DMS53 (cell line): ENCODE results near the gene RAB36.

Experiments used
- DNase-seq: peaks from one replicate; lab custom pipeline; 2025; lab: John Stamatoyannopoulos, UW

RAB36 gene, protein sequence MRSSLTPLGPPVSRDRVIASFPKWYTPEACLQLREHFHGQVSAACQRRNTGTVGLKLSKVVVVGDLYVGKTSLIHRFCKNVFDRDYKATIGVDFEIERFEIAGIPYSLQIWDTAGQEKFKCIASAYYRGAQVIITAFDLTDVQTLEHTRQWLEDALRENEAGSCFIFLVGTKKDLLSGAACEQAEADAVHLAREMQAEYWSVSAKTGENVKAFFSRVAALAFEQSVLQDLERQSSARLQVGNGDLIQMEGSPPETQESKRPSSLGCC

GRCh38 chr22:23144932-23145877 lies at the start of gene RAB36:
Gene RAB36 (plus strand): TSS chr22:23145477. CDS start chr22:23146617, 1,140 bp downstream.
- peak; percentile 97 for DNase-seq

GRCh38 chr22:23095733-23096342 lies 49.4 kb upstream of the RAB36 start:
- DNase-seq: no peak

GRCh38 chr22:23097412-23098229 lies 47.7 kb upstream of the RAB36 start:
- no peak for DNase-seq

GRCh38 chr22:23098230-23098705 lies 47.0 kb upstream of the RAB36 start:
- no peak for DNase-seq

DNA sequence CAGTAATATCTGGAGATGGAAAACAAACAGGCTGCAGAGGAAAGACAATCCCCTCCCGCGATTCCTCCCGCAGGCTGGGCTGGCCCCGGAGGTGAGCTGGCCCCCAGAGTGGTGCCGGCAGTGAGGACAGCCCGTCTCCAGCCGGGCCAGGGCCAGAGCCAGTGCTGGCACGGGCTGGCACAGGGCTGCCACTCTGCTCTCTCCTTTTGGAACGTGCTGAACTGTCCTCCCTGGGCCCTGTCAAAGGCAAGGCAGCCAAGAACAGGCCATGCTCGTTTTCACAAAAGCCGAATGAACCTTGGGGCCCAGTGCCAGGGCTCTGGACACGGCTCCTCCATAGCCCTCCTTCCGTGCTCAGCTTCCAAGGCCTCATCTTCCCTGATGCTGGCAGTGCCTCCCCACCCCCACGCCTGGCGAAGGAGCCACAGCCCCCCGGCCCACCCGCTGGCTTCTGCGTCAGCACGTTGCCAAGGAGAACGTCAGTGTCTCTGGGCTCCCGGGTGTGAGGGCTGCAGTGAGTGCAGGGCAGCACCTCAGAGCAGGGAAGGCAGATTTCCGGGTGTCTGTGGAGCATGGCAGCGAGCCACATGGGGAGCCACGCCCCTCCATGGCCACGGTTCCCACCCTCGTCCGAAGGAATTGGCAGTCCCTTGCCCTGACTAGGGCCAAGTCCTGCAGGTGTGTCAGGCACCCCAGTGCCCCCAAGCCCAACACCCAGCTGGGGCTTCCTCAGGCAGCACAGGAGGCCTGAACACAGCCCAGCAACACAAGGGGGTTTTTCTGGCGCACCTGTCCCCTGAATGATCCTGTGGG lies 46.4 kb upstream of the RAB36 start:
- no peak for DNase-seq

DNA sequence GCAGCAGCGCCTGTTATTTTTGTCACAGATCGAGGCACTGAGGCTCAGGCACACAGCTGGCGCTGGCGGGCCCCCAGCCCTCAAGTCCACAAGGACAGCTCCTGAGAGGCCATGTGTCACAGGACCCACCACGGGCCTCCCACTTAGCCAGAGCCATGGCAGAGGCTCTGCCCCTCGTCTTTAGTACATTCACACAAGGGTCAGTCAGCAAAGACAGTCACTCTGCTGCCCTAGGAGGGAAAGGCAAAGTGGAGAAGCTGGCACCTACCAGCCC lies 45.8 kb upstream of the RAB36 start:
- DNase-seq: no peak

GRCh38 chr22:23100124-23100801 lies 45.0 kb upstream of the RAB36 start:
- no peak for DNase-seq

DNA sequence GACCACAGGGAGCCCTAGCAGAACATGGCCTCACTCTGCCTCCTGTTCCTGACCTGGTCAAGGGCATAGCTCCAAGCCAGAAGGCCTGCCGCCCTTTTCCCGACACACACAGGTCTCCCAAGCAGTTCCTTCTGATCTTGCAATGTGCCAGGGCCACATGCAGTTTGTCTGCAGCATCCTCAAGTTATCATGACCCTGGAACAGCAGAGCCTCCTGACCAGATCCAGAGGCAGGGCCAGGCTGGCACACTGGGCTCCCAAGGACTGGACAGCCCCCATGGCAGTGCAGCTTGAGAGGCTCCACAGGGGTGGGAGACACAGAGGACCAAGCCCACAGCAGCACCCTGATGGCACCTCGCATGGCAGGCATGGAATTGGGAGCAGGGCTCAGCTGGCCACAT lies 43.8 kb upstream of the RAB36 start:
- DNase-seq: no peak

- no peak for DNase-seq
Observed at GRCh38 chr22:23102002-23102655, 43.1 kb upstream of the RAB36 start.

GRCh38 chr22:23102776-23103175 lies 42.5 kb upstream of the RAB36 start:
- DNase-seq: no peak

DNA sequence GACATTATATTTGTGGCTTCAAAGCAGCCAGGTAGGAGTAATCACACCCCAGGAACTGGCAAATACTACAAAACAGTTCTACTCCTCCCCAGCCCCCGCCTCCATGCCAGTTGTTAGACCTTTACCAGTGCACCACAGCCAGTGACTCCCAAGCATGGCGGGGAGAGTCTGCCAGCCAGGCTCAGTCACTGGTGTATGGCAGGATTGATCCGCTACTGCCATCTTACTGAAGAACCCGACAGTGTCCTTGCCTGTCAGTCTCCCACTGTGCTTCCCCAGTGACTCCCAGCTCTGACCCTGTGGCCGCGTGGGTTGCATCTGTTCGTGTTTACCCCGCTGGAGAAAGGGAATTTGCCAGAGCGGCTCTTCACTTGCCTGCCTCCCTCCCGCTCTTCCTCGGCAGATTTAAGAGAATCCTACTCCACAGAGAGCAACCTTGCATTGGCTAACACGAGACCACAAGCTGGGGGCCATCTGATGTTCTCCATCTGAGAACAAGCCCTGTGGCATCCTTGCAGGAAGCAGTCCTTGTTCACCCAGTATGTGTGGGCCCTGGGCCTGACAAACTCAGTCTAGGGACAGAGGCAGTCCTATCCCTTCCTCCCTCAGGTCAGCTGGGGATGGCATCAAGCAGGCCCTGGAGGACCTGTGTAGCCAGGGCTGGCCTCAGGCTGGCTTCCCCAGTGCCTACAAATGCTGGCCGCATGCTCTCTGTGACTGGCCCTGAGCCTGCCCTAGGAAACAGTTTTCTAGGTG lies 41.9 kb upstream of the RAB36 start:
- DNase-seq: no peak

DNA sequence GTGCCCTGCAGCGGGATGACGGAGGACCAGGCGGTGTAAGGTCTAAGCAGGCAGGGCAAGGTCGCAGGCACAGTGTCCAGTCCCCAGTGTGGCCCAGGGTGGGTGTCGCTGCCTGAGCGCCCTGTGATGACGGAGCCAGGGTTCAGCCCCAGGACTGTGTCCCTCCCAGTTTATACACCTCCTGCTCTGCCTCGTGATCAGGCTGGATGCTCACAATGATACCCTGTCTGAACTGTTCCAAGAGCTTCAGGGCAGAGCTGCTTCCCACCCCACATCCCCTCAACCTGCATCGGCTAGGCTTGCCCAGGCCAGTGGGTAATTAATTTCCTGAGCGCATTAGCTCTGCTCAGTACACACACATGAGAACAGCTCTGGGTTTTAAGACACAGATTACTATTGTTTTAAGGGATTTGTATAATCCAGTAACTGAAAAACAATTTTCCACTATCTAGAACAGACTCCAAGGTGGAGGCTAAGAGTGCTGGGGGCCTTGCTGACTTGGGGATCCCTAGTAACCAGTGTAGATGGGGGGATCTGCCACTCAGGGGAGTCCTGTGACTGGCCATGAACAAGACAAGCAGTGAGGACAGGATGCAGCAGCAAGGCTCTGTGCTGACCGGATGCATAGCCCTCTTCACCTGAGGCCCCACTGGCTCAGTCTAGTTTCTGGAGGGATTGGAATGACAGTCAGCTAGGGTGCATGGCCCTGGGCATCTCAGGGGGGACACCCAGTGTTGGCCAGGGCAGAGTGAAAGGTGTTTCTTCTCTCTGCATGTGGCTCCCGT lies 40.9 kb upstream of the RAB36 start:
- no peak for DNase-seq

DNA sequence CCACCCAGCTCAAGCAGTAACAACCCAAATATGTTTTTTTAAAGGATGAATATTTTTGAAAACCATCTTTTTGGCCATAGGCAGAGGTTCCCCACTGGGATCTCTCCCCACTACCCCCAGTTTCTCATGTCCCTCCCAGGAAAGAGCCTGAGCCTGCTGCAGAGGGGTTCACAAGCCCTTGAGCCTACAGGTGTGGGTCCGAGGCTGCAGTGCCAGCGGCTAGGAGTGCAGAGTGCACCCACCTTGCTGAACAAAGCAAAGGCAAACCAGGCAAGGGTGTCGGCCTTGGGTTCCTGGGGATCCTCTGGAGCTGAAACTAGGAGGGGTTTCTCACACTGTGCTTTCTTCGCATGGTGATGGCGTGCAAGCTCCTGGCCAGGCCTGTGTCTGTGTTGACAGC lies 40.0 kb upstream of the RAB36 start:
- DNase-seq: no peak

DNA sequence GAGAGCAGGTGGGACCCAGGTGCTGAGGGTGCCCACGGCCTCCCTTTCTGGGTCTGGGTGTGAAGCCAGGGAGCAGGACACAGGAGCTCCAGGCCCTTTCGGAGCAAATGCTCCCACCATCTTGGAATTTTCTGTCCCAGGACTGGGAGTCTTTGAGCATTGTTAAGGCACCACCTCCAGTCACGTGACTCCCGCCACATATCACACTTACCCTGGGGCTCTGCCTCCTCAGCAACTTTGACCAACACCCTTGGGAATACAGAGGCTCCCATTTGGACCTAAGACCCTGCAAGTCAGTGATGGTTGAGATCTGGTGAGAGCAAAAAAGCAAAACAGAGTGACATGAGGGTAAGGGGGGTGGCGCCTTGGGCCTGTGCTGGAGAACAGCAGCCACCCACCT lies 39.4 kb upstream of the RAB36 start:
- no peak for DNase-seq

- no peak for DNase-seq
Observed at GRCh38 chr22:23106344-23106743, 38.9 kb upstream of the RAB36 start.

- DNase-seq: peak; percentile 15
Observed at GRCh38 chr22:23106906-23107367, 38.3 kb upstream of the RAB36 start.

DNA sequence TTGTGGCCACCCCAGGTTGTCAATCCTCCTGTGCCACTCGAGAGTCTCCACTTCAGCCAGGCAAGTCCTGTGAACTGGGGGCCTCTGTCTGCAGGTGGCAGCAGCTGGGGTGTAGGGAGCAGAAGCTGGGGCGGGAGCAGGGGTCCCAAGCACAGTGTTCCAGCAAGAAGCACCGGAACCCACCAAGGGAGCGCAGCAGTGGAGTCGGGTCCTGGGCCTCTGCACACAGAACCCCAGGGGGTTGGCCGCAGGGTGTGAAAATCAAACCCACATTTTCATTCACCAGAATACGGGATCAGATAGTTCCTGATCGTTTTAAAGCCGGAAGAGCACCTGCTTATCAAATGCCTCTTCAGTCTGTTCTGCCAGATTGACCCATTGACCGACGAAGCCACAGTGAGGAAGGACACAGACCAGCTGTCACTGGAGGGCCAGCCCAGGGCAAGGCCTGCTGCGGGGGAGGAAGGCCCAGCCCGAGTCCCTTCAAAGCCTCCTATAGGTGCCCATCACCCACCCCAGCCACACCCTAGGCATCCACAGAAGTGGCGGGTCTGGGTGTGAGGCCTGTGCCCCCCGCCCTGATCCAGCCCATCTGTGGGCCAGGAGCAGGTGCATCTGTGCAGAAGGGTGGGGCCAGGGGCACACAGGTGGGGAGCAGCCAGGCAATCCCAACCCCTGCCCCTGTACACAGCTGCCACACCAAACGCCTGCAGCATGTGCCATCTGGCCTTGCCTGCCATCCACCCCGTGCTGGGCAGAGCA lies 37.6 kb upstream of the RAB36 start:
- DNase-seq: no peak
